Mucosa of descending colon (tissue), 3 donors: ENCODE data around the gene AK9. TPM values are rescaled to one million over a fixed set of nuclear protein-coding genes. Genes with fewer than 3 reads are reported as not detected.
"Not testable (repeated sequence)": the region's sequence is repeated elsewhere in the genome, so short reads cannot be mapped to it uniquely, and the experiment has no call there.

Source experiments
- ATAC-seq: fragments of 200-7000 bp; cut with Tn5 transposase; one replicate; pipeline ENCODE4 v1.9.1; 2020; ENCODE audit warnings: mild to moderate bottlenecking, moderate library complexity
- DNase-seq, 3 donors: peaks; one replicate each; pipeline ENCODE4 v3.0.0-alpha.2; 2020
- H3K36me3 ChIP-seq: fragments of 200-600 bp; one replicate; pipeline ENCODE4 v1.8.0; 2021; ENCODE audit warnings: low read depth, mild to moderate bottlenecking
- H3K4me1 ChIP-seq: fragments of 200-600 bp; one replicate; pipeline ENCODE4 v1.8.0; 2021; ENCODE audit warnings: low read depth, mild to moderate bottlenecking
- H3K4me3 ChIP-seq: fragments of 200-600 bp; one replicate; pipeline ENCODE4 v1.8.0; 2021; ENCODE audit warnings: mild to moderate bottlenecking
- H3K9me3 ChIP-seq: fragments of 200-600 bp; one replicate; pipeline ENCODE4 v1.8.0; 2021; ENCODE audit warnings: mild to moderate bottlenecking
- intact Hi-C, 2 donors: fragments of 100-400 bp; cut with DNase I in 1 of 2; cut with micrococcal nuclease in 1 of 2; formaldehyde crosslinking; loops; one replicate each; pipeline versions ENCODE4 v1.11.0 to v1.11.1; 2022; cut with DNase I, micrococcal nuclease
- total RNA-seq, 3 donors: library from RNA; stranded (reverse); fragmentation: NEBNext Ultra II Directional in 2 of 3; extraction: Animal tissue kit (Norgen Biotek cat#: 25700) in 2 of 3; gene quantifications; one replicate each; pipeline versions ENCODE4 v1.2.1 to v1.2.4, GENCODE V29; 2021 to 2023
- TF ChIP-seq, protein P1 (sequence below): fragments of 200-600 bp; IDR thresholded peaks from one replicate; pipeline ENCODE4 v1.8.0; 2022; ENCODE audit warnings: antibody characterized with exemption, mild to moderate bottlenecking
- donor health status: DM: no; HTN: no; CAD: no; lungs with moderate emphysema.
- donor health status: DM: no; HTN: no; CAD: no.
- donor health status: DM: no; HTN: yes; CAD: no.

The AK9 gene
- total RNA-seq, 3 donors from 2014 or later = 7.2 to 15.0 (median 10.9) TPM

DNA sequence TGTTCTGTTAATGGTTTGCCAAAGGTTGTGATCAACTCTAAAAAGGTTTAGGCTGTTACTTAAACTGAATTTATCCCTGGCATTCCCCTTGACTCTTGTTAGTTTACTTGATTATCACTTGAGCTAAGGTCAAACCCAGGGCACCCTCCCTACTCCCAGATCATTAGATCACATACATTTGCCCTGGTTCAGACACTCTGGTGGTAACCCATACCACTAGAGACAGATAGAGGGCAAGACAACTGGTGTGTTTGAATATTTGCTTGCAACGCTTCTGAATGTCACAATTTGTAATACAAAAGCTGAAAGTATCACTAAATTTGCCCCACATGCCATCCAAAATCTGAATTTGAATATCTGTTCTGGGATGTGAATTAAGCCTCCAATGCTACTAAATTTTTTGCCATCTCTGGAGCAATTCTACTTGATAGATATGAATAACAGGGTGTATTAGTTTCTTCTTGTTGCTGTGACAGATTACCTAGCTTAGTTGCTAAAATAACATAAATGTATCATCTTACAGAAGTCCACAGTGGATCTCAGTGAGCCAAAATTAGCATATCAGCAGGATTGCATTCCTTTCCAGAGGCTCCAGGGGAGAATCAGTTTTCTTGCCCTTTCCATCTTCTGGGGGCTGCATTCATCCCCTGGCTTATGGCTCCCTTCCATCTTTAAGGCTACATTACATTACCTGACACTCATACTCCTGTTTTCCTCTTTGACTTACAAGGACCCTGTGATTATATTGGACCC lies 45.4 kb upstream of the AK9 start:
- no peak overlapping the region for H3K4me3 ChIP-seq
- intact Hi-C loops = no loop called here
- H3K4me1 ChIP-seq = no peaks in the 10 kb centered on the region
- H3K9me3 ChIP-seq = no peaks in the 10 kb centered on the region
- TF ChIP-seq, protein P1, sequence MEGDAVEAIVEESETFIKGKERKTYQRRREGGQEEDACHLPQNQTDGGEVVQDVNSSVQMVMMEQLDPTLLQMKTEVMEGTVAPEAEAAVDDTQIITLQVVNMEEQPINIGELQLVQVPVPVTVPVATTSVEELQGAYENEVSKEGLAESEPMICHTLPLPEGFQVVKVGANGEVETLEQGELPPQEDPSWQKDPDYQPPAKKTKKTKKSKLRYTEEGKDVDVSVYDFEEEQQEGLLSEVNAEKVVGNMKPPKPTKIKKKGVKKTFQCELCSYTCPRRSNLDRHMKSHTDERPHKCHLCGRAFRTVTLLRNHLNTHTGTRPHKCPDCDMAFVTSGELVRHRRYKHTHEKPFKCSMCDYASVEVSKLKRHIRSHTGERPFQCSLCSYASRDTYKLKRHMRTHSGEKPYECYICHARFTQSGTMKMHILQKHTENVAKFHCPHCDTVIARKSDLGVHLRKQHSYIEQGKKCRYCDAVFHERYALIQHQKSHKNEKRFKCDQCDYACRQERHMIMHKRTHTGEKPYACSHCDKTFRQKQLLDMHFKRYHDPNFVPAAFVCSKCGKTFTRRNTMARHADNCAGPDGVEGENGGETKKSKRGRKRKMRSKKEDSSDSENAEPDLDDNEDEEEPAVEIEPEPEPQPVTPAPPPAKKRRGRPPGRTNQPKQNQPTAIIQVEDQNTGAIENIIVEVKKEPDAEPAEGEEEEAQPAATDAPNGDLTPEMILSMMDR = no peak
- DNase-seq (no peak), ATAC-seq (no peak)
- H3K36me3 ChIP-seq = no peaks in the 10 kb centered on the region

DNA sequence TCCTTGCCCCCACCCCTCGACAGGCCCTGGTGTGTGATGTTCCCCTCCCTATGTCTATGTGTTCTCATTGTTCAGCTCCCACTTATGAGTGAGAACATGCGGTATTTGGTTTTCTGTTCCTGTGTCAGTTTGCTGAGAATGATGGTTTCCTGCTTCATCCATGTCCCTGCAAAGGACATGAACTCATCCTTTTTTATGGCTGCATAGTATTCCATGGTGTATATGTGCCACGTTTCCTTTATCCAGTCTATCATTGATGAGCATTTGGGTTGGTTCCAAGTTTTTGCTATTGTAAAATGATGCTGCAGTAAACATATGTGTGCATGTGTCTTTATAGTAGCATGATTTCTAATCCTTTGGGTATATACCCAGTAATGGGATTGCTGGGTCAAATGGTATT lies 34.2 kb upstream of the AK9 start:
- H3K9me3 ChIP-seq, DNase-seq, intact Hi-C loops, ATAC-seq, H3K4me3 ChIP-seq, H3K36me3 ChIP-seq, H3K4me1 ChIP-seq: not testable (repeated sequence)

DNA sequence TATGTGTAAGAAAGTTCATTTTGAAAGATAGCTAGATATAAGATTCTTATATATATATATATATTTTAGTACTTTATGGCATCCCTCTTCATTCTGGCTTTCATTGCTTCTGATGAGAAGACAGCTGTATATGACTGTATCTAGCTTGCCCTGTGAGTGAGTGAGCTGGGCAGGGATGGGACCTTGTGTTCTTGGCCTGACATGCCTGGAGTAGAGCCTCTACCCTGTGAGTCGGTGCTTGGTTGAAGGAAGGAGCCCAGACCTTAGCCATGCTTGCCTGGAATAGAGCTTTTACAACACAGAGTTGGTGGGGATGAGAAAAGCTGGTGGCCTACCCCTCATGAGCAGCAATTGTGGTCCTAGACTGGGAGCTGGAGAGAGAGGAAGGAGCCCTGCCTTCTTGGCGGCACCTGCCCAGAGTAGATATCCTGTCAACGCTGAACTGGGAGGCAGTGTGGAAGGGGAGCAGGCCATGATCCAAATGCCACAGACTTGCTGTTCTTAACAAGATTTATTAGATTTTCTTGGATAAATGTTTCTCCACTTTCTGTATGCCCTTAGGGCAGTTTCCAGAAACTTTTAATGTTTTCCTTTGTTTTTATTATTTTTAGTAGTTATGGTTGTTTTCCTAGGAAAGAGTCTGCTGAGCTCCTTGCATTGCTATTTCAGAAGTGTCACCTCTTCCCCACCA lies 31.7 kb upstream of the AK9 start:
- Histone ChIP-seq H3K4me3 (no peak overlapping the region), H3K4me1 (no peaks in the 10 kb centered on the region), H3K9me3 (no peaks in the 10 kb centered on the region), H3K36me3 (no peaks in the 10 kb centered on the region)
- DNase-seq (no peak), ATAC-seq (no peak)
- intact Hi-C loops = no loop called here
- TF ChIP-seq, protein P1 = no peak

DNA sequence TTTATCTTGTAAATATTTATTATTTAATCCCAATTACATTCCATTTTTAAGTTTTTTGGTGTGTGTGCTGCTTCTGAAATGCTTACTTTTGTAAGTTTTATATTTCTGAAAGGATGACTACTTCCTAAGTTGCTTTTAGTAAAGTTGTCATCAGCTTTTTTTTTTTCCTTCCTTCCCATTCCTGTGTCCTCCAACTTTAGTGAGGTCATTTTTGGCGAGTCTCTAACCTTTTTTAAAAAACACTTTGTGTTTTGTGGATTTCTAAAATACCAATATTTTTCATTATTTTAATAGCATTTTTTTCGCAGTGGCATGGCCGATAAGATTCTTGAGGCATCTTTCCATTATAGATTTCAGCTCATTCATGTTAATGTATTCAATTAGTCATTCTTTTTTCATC lies 31.0 kb upstream of the AK9 start:
- intact Hi-C loops = no loop called here
- TF ChIP-seq, protein P1 = no peak
- DNase-seq (no peak), ATAC-seq (no peak)
- H3K4me3 ChIP-seq = no peak overlapping the region
- H3K36me3 ChIP-seq = no peaks in the 10 kb centered on the region
- H3K9me3 ChIP-seq = no peaks in the 10 kb centered on the region
- H3K4me1 ChIP-seq = no peaks in the 10 kb centered on the region

DNA sequence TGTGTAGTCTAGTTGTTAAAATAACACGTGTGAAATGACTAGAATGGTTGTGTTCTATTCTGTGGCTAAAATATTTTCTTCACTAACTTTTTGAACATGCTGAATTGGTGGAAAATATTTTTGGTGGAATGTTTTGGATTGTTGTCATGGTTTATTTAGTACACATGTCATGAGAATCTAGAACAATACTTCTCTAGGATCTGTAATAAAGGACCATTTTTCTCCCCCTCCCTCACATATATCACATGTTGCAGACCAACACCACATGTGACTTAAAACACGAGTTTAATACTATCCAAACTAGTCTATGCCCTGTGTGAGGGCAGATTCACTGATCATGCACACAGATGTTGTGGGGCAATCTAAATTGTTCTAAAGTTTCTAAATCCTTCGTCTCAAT lies 29.3 kb upstream of the AK9 start:
- Histone ChIP-seq H3K36me3 (no peaks in the 10 kb centered on the region), H3K4me3 (no peak overlapping the region), H3K4me1 (no peaks in the 10 kb centered on the region), H3K9me3 (no peaks in the 10 kb centered on the region)
- DNase-seq = no peak
- TF ChIP-seq, protein P1 = no peak
- intact Hi-C loops = no loop called here
- no peak for ATAC-seq

DNA sequence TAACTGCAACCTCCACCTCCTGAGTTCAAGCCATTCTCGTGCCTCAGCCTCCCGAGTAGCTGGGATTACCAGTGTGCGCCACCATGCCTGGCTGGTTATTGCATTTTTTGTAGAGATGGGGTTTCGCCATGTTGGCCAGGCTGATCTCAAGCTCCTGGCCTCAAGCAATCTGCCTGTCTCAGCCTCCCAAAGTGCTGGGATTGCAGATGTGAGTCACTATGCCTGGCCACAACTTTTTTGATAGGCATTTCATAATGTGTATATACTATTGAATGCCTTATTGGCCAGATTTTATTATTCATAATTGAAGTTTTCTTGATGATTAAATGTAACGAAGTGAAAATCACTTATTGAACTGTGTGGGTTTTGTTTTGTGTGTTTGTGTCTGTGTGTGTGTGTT lies 28.0 kb upstream of the AK9 start:
- H3K9me3 ChIP-seq = no peaks in the 10 kb centered on the region
- DNase-seq (no peak), ATAC-seq (no peak)
- H3K4me3 ChIP-seq = no peak overlapping the region
- no peaks in the 10 kb centered on the region for H3K4me1 ChIP-seq
- TF ChIP-seq, protein P1 = no peak
- no peaks in the 10 kb centered on the region for H3K36me3 ChIP-seq
- intact Hi-C loops = no loop called here
